HEK293 (cell line): ENCODE measurements around the gene NPTX1.

Experiments
- CTCF ChIA-PET: fragments of 350-600 bp; formaldehyde crosslinking; extraction: SDS; loops from one replicate; lab custom pipeline; 2021; ENCODE audit warnings: antibody characterized with exemption; lab: Yijun Ruan, JAX
- POLR2A ChIA-PET: fragments of 300-600 bp; formaldehyde crosslinking; extraction: SDS; loops from one replicate; lab custom pipeline; 2020; ENCODE audit warnings: antibody characterized with exemption, inconsistent platforms; lab: Yijun Ruan, JAX
- H3K27ac ChIP-seq: fragments of 200-500 bp; sonication (Bioruptor generic); 2 replicates; pipeline ENCODE4 v1.5.1; 2014; ENCODE audit warnings: low read depth, low read length, control low read depth, inconsistent platforms; ENCODE audit errors: extremely low read depth
- H3K36me3 ChIP-seq, 2 experiments: fragments of 200-500 bp in 1 of 2; sonication (Bioruptor generic) in 1 of 2; 1 replicate in 1 of 2; 2 replicates in 1 of 2; pipeline ENCODE4 v1.5.1; 2014 to 2017; ENCODE audit warnings: inconsistent platforms in 2 of 2, low read length in 2 of 2; ENCODE audit not compliant: control insufficient read depth in 2 of 2, insufficient read depth in 1 of 2
- H3K4me1 ChIP-seq: fragments of 200-500 bp; sonication (Bioruptor generic); 2 replicates; pipeline ENCODE4 v1.5.1; 2014; ENCODE audit warnings: mild to moderate bottlenecking, low read length, inconsistent platforms; ENCODE audit not compliant: control insufficient read depth, insufficient read depth
- H3K4me3 ChIP-seq: 2 replicates; pipeline ENCODE4 v1.5.1; 2011; ENCODE audit warnings: low read depth, mild to moderate bottlenecking, control low read depth, low read length, moderate library complexity
- H3K9me3 ChIP-seq: fragments of 200-500 bp; sonication (Bioruptor generic); 2 replicates; pipeline ENCODE4 v1.5.1; 2014; ENCODE audit warnings: low read depth, low read length, inconsistent platforms; ENCODE audit not compliant: control insufficient read depth, insufficient read depth
- ATF2 ChIP-seq: fragments of 450-650 bp; formaldehyde crosslinking; IDR thresholded peaks from 2 replicates; pipeline ENCODE4 v1.5.1; 2016; ENCODE audit warnings: missing biosample characterization, missing genetic modification characterization, low read depth
- BCL11A ChIP-seq: fragments of 450-650 bp; formaldehyde crosslinking; IDR thresholded peaks from 2 replicates; pipeline ENCODE4 v1.5.1; 2016; ENCODE audit warnings: low read depth, missing biosample characterization, missing genetic modification characterization
- BCL6B ChIP-seq: fragments of 450-650 bp; formaldehyde crosslinking; IDR thresholded peaks from 2 replicates; pipeline ENCODE4 v1.5.1; 2017; ENCODE audit warnings: missing biosample characterization, missing genetic modification characterization
- EGR2 ChIP-seq: fragments of 450-650 bp; formaldehyde crosslinking; IDR thresholded peaks from 2 replicates; pipeline ENCODE4 v1.5.1; 2016; ENCODE audit warnings: low read depth, missing biosample characterization, missing genetic modification characterization
- GLIS1 ChIP-seq: fragments of 450-650 bp; formaldehyde crosslinking; IDR thresholded peaks from 2 replicates; pipeline ENCODE4 v1.5.1; 2016; ENCODE audit warnings: missing biosample characterization, missing genetic modification characterization
- GLIS2 ChIP-seq: fragments of 450-650 bp; formaldehyde crosslinking; IDR thresholded peaks from 2 replicates; pipeline ENCODE4 v1.5.1; 2016; ENCODE audit warnings: missing biosample characterization, missing genetic modification characterization
- KLF1 ChIP-seq: fragments of 450-650 bp; formaldehyde crosslinking; IDR thresholded peaks from 2 replicates; pipeline ENCODE4 v1.5.1; 2016; ENCODE audit warnings: missing biosample characterization, missing genetic modification characterization
- MZF1 ChIP-seq: fragments of 450-650 bp; formaldehyde crosslinking; IDR thresholded peaks from 2 replicates; pipeline ENCODE4 v1.5.1; 2017; ENCODE audit warnings: missing biosample characterization, missing genetic modification characterization, borderline replicate concordance
- RBAK ChIP-seq: fragments of 450-650 bp; formaldehyde crosslinking; IDR thresholded peaks from 2 replicates; pipeline ENCODE4 v1.5.1; 2016; ENCODE audit warnings: missing biosample characterization, missing genetic modification characterization
- REPIN1 ChIP-seq: fragments of 450-650 bp; formaldehyde crosslinking; IDR thresholded peaks from 2 replicates; pipeline ENCODE4 v1.5.1; 2017; ENCODE audit warnings: missing biosample characterization, missing genetic modification characterization, low read depth
- YY1 ChIP-seq: fragments of 450-650 bp; formaldehyde crosslinking; IDR thresholded peaks from 2 replicates; pipeline ENCODE4 v1.5.1; 2018; ENCODE audit warnings: missing biosample characterization, missing genetic modification characterization
- ZFHX2 ChIP-seq: fragments of 450-650 bp; formaldehyde crosslinking; conservative IDR thresholded peaks from 2 replicates; pipeline ENCODE4 v1.5.1; 2016; ENCODE audit warnings: missing biosample characterization, missing genetic modification characterization
- ZNF10 ChIP-seq: fragments of 450-650 bp; formaldehyde crosslinking; IDR thresholded peaks from 2 replicates; pipeline ENCODE4 v1.5.1; 2017; ENCODE audit warnings: missing biosample characterization, missing genetic modification characterization
- ZNF148 ChIP-seq: fragments of 450-650 bp; formaldehyde crosslinking; IDR thresholded peaks from 2 replicates; pipeline ENCODE4 v1.5.0; 2017; ENCODE audit warnings: missing biosample characterization, missing genetic modification characterization, borderline replicate concordance
- ZNF16 ChIP-seq: fragments of 450-650 bp; formaldehyde crosslinking; IDR thresholded peaks from 2 replicates; pipeline ENCODE4 v1.5.1; 2016; ENCODE audit warnings: low read depth, missing biosample characterization, missing genetic modification characterization
- ZNF202 ChIP-seq: fragments of 450-650 bp; formaldehyde crosslinking; IDR thresholded peaks from 2 replicates; pipeline ENCODE4 v1.5.1; 2016; ENCODE audit warnings: missing biosample characterization, missing genetic modification characterization, borderline replicate concordance
- ZNF335 ChIP-seq: fragments of 450-650 bp; formaldehyde crosslinking; conservative IDR thresholded peaks from 2 replicates; pipeline ENCODE4 v1.5.1; 2016; ENCODE audit warnings: missing biosample characterization, missing genetic modification characterization
- ZNF433 ChIP-seq: fragments of 450-650 bp; formaldehyde crosslinking; IDR thresholded peaks from 2 replicates; pipeline ENCODE4 v1.5.1; 2016; ENCODE audit warnings: missing biosample characterization, missing genetic modification characterization, low read depth
- ZNF518A ChIP-seq: fragments of 450-650 bp; formaldehyde crosslinking; conservative IDR thresholded peaks from 2 replicates; pipeline ENCODE4 v1.5.1; 2016; ENCODE audit warnings: low read depth, missing biosample characterization, missing genetic modification characterization
- ZNF555 ChIP-seq: fragments of 450-650 bp; formaldehyde crosslinking; conservative IDR thresholded peaks from 2 replicates; pipeline ENCODE4 v1.5.1; 2017; ENCODE audit warnings: missing biosample characterization, mild to moderate bottlenecking, missing genetic modification characterization, inconsistent platforms
- ZNF621 ChIP-seq: fragments of 450-650 bp; formaldehyde crosslinking; IDR thresholded peaks from 2 replicates; pipeline ENCODE4 v1.5.1; 2017; ENCODE audit warnings: missing biosample characterization, missing genetic modification characterization
- ZNF645 ChIP-seq: fragments of 450-650 bp; formaldehyde crosslinking; IDR thresholded peaks from 2 replicates; pipeline ENCODE4; 2016; ENCODE audit warnings: missing biosample characterization, missing genetic modification characterization
- ZNF747 ChIP-seq: fragments of 450-650 bp; formaldehyde crosslinking; IDR thresholded peaks from 2 replicates; pipeline ENCODE4 v1.5.1; 2016; ENCODE audit warnings: missing biosample characterization, missing genetic modification characterization
- ZNF776 ChIP-seq: fragments of 450-650 bp; formaldehyde crosslinking; IDR thresholded peaks from 2 replicates; pipeline ENCODE4 v1.5.0; 2017; ENCODE audit warnings: missing biosample characterization, missing genetic modification characterization, borderline replicate concordance
- ZNF791 ChIP-seq: fragments of 450-650 bp; formaldehyde crosslinking; IDR thresholded peaks from 2 replicates; pipeline ENCODE4 v1.5.1; 2016; ENCODE audit warnings: missing biosample characterization, missing genetic modification characterization
- ZNF792 ChIP-seq: fragments of 450-650 bp; formaldehyde crosslinking; IDR thresholded peaks from 2 replicates; pipeline ENCODE4 v1.5.1; 2016; ENCODE audit warnings: missing biosample characterization, missing genetic modification characterization

NPTX1 gene

GRCh38 chr17:80482058-80482318 is 5.6 kb upstream of the NPTX1 start (continued):
- TF ChIP-seq ZNF148 (no peak), RBAK (tag by site-specific recombination) (no peak)

GRCh38 chr17:80481284-80482057 is 5.1 kb upstream of the NPTX1 start:
- no peaks in the 10 kb centered on the region; the same call in 1 of the 2 replicates for H3K4me1 ChIP-seq
- POLR2A ChIA-PET, result no interaction called here
- CTCF ChIA-PET, result interaction anchor here (1.8 kb wide), 1 partner anchor 12 kb away, joined by 5 read pairs; no protein-coding TSS in a partner anchor
- TF ChIP-seq ZNF433 (tag by site-specific recombination) (no peak), ZNF16 (tag by site-specific recombination) (no peak), KLF1 (tag by site-specific recombination) (peak; percentile 90), ZNF747 (tag by site-specific recombination) (no peak), BCL11A (no peak), REPIN1 (no peak), GLIS1 (tag by site-specific recombination) (peak; percentile 73), ZNF335 (tag by site-specific recombination) (no peak), ZFHX2 (tag by site-specific recombination) (peak; percentile 65), ZNF792 (tag by site-specific recombination) (no peak), GLIS2 (tag by site-specific recombination) (peak; percentile 45; the same call in 1 of the 2 replicates), ATF2 (tag by site-specific recombination) (no peak), EGR2 (peak; percentile 37; the same call in 1 of the 2 replicates), MZF1 (tag by site-specific recombination) (no peak), ZNF202 (tag by site-specific recombination) (no peak), ZNF645 (tag by site-specific recombination) (no peak), ZNF555 (no peak), YY1 (tag by site-specific recombination) (no peak), BCL6B (no peak), ZNF791 (tag by site-specific recombination) (no peak), ZNF10 (tag by site-specific recombination) (no peak), ZNF518A (tag by site-specific recombination) (no peak), ZNF621 (tag by site-specific recombination) (no peak), ZNF776 (no peak)

More at GRCh38 chr17:80481284-80482057, 5.1 kb upstream of the NPTX1 start:
- Histone ChIP-seq H3K9me3 (no peaks in the 10 kb centered on the region), H3K4me3 (no peak overlapping the region), H3K36me3 (no peaks in the 10 kb centered on the region), H3K27ac (no peak overlapping the region)
